ENCODE measurements around the gene BEX4.

DNA sequence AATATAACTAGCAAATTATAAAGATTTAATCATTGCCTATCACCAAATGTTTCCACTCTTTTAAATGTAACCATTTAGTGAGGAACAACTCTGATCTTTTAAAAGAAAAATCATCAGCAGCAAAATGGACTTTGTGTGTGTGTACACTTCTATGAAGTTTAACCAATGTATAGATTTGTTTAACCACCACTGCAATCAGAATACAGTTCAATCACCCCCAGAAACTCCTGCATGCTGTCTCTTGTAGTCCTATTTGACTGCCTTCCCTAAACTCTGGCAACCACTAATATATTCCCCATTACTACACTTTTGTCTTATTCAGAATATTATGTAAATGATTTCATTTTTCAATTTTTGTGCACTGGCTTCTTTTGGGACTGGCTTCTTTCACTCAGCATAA is 41.7 kb downstream of the BEX4 start:
- TF ChIP-seq, protein P1, sequence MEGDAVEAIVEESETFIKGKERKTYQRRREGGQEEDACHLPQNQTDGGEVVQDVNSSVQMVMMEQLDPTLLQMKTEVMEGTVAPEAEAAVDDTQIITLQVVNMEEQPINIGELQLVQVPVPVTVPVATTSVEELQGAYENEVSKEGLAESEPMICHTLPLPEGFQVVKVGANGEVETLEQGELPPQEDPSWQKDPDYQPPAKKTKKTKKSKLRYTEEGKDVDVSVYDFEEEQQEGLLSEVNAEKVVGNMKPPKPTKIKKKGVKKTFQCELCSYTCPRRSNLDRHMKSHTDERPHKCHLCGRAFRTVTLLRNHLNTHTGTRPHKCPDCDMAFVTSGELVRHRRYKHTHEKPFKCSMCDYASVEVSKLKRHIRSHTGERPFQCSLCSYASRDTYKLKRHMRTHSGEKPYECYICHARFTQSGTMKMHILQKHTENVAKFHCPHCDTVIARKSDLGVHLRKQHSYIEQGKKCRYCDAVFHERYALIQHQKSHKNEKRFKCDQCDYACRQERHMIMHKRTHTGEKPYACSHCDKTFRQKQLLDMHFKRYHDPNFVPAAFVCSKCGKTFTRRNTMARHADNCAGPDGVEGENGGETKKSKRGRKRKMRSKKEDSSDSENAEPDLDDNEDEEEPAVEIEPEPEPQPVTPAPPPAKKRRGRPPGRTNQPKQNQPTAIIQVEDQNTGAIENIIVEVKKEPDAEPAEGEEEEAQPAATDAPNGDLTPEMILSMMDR (IDR thresholded peaks at IDR 0.05): no peak
- TF ChIP-seq POLR2A (IDR thresholded peaks at IDR 0.05) (no peak), EP300 (IDR thresholded peaks at IDR 0.05) (no peak), POLR2AphosphoS5 (IDR thresholded peaks at IDR 0.05) (no peak)
